ENCODE measurements around the gene BCL7A.

Gene BCL7A

GRCh38 chr12:122096014-122096413, 74.3 kb downstream of the BCL7A start:
- peak overlapping the region; percentile 99 for H3K27ac ChIP-seq
- CTCF ChIA-PET: interaction anchor here (0.7 to 1.6 kb wide), 2 partner anchors 8 to 27 kb away, joined by 4 to 11 read pairs; no protein-coding TSS in a partner anchor
- POLR2A ChIA-PET (ENCODE audit: low non-redundant PET): interaction anchor here (1.2 kb wide), 1 partner anchor 17 kb away, joined by 5 read pairs; the partner anchor contains the start of gene MLXIP
- TF ChIP-seq CTCF (conservative IDR thresholded peaks at IDR 0.05; ENCODE audit: low read depth): no peak
- DNase-seq (ENCODE audit: low spot score): no peak

GRCh38 chr12:122096591-122097149, 75.0 kb downstream of the BCL7A start:
- POLR2A ChIA-PET (ENCODE audit: low non-redundant PET): interaction anchor here (1.2 kb wide), 1 partner anchor 18 kb away, joined by 5 read pairs; the partner anchor contains the start of gene MLXIP
- H3K27ac ChIP-seq: peak overlapping the region; percentile 99
- CTCF ChIA-PET: interaction anchor here (0.6 to 1.6 kb wide), 3 partner anchors 8 to 241 kb away, joined by 4 to 11 read pairs (median 4); no protein-coding TSS in a partner anchor
- TF ChIP-seq CTCF (conservative IDR thresholded peaks at IDR 0.05; ENCODE audit: low read depth): no peak
- peak; percentile 93 for DNase-seq (ENCODE audit: low spot score)

GRCh38 chr12:122097584-122097926, 75.9 kb downstream of the BCL7A start:
- peak overlapping the region; percentile 99 for H3K27ac ChIP-seq
- DNase-seq (ENCODE audit: low spot score): no peak
- ChIA-PET POLR2A (ENCODE audit: low non-redundant PET) (interaction anchor here (0.6 kb wide), 1 partner anchor 22 kb away, joined by 4 read pairs; no protein-coding TSS in a partner anchor), CTCF (interaction anchor here (1.6 kb wide), 1 partner anchor 26 kb away, joined by 11 read pairs; no protein-coding TSS in a partner anchor)
- TF ChIP-seq CTCF (conservative IDR thresholded peaks at IDR 0.05; ENCODE audit: low read depth): no peak

GRCh38 chr12:122097927-122098756, 76.5 kb downstream of the BCL7A start:
- H3K27ac ChIP-seq: peak overlapping the region; percentile 99
- TF ChIP-seq CTCF (conservative IDR thresholded peaks at IDR 0.05; ENCODE audit: low read depth): no peak
- ChIA-PET POLR2A (ENCODE audit: low non-redundant PET) (interaction anchor here (0.6 kb wide), 1 partner anchor 21 kb away, joined by 4 read pairs; no protein-coding TSS in a partner anchor), CTCF (no interaction called here)
- no peak for DNase-seq (ENCODE audit: low spot score)

GRCh38 chr12:122099280-122099749, 77.6 kb downstream of the BCL7A start:
- no peak for DNase-seq (ENCODE audit: low spot score)
- peak overlapping the region; percentile 99 for H3K27ac ChIP-seq
- ChIA-PET POLR2A (ENCODE audit: low non-redundant PET) (no interaction called here), CTCF (interaction anchor here (0.5 kb wide), 1 partner anchor 31 kb away, joined by 4 read pairs; no protein-coding TSS in a partner anchor)
- no peak for TF ChIP-seq CTCF (conservative IDR thresholded peaks at IDR 0.05; ENCODE audit: low read depth)

- H3K27ac ChIP-seq: no peak overlapping the region
- POLR2A ChIA-PET (ENCODE audit: low non-redundant PET): no interaction called here
- DNase-seq (ENCODE audit: low spot score): no peak
- TF ChIP-seq CTCF (conservative IDR thresholded peaks at IDR 0.05; ENCODE audit: low read depth): no peak
- CTCF ChIA-PET: interaction anchor here (0.7 kb wide), 1 partner anchor 11 kb away, joined by 4 read pairs; no protein-coding TSS in a partner anchor
Observed at GRCh38 chr12:122099856-122100255, 78.2 kb downstream of the BCL7A start.

Data from RWPE1 (cell line).